HG03558 (cell line): ENCODE data around the gene PPP2R3B.
"Not testable (repeated sequence)": the region's sequence is repeated elsewhere in the genome, so short reads cannot be mapped to it uniquely, and the experiment has no call there.

Experiments used
- ATAC-seq: cut with Tn5 transposase; IDR thresholded peaks from one replicate; pipeline ENCODE4 v1.9.1; 2021; ENCODE audit warnings: moderate number of reproducible peaks; ENCODE audit not compliant: unreplicated experiment; ENCODE audit errors: extremely low read depth

PPP2R3B gene

GRCh38 chrX:356385-357034, 30.2 kb downstream of the PPP2R3B start:
- no peak for ATAC-seq

- ATAC-seq = no peak
These were observed 31.2 kb downstream of the PPP2R3B start for GRCh38 chrX:355329-356050.

GRCh38 chrX:353566-354535, 32.9 kb downstream of the PPP2R3B start:
- ATAC-seq = no peak

GRCh38 chrX:352582-353314, 34.0 kb downstream of the PPP2R3B start:
- ATAC-seq = no peak

GRCh38 chrX:352181-352580, 34.5 kb downstream of the PPP2R3B start:
- no peak for ATAC-seq

- no peak for ATAC-seq
These were observed 35.0 kb downstream of the PPP2R3B start for GRCh38 chrX:351736-352135.

GRCh38 chrX:351324-351641, 35.4 kb downstream of the PPP2R3B start:
- not testable (repeated sequence) for ATAC-seq

- no peak for ATAC-seq
These were observed 36.0 kb downstream of the PPP2R3B start for GRCh38 chrX:350534-351323.

- no peak for ATAC-seq
These were observed 36.6 kb downstream of the PPP2R3B start for GRCh38 chrX:350148-350533.

GRCh38 chrX:349702-350101, 37.0 kb downstream of the PPP2R3B start:
- ATAC-seq = no peak

- ATAC-seq = no peak
These were observed 37.5 kb downstream of the PPP2R3B start for GRCh38 chrX:349196-349595.

- no peak for ATAC-seq
These were observed 38.1 kb downstream of the PPP2R3B start for GRCh38 chrX:348461-349117.

- ATAC-seq = no peak
These were observed 39.2 kb downstream of the PPP2R3B start for GRCh38 chrX:347351-348117.

- ATAC-seq = no peak
These were observed 40.5 kb downstream of the PPP2R3B start for GRCh38 chrX:346034-346813.

- no peak for ATAC-seq
These were observed 41.4 kb downstream of the PPP2R3B start for GRCh38 chrX:345020-345925.

- ATAC-seq = no peak
These were observed 42.3 kb downstream of the PPP2R3B start for GRCh38 chrX:344371-344901.
